HG02678 (cell line): ENCODE results near the gene DNAJC8.
A peak's percentile ranks its signal among the peaks of the same experiment; 100 is the strongest.

Source experiments
- ATAC-seq: cut with Tn5 transposase; IDR thresholded peaks from one replicate; pipeline ENCODE4 v1.9.1; 2021; ENCODE audit warnings: mild to moderate bottlenecking, moderate library complexity; ENCODE audit not compliant: unreplicated experiment

DNAJC8 gene

DNA sequence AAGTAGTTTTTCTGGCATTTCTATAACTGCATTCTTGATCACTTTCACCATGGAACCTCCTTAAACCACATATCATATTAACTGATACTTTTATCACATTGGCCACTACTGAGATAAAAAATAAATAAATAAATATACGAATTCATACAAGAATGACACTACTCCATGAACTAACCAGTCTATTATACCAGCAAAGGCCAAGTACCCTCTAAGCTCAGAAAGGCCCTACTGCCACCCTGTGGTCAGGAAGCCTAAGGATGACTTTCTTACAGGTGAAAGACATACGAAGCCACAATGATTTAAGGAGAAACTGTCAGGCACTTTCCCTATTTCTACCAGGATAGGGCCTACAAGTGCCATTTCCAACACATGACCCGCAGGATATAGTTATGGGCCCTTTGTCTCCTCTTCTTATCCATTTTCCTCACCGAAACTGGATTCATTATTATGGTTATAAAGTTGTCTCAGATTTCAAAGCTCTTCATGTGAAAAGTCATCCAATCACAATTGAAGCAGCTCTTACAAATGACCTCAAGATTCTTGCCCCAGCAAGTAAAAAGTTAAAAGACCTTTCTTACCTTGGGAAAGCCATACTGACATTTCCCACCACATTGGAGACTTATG lies 23.9 kb downstream of the DNAJC8 start:
- peak; percentile 56 for ATAC-seq

- no peak for ATAC-seq
Observed at GRCh38 chr1:28205243-28205642, 27.6 kb downstream of the DNAJC8 start.

DNA sequence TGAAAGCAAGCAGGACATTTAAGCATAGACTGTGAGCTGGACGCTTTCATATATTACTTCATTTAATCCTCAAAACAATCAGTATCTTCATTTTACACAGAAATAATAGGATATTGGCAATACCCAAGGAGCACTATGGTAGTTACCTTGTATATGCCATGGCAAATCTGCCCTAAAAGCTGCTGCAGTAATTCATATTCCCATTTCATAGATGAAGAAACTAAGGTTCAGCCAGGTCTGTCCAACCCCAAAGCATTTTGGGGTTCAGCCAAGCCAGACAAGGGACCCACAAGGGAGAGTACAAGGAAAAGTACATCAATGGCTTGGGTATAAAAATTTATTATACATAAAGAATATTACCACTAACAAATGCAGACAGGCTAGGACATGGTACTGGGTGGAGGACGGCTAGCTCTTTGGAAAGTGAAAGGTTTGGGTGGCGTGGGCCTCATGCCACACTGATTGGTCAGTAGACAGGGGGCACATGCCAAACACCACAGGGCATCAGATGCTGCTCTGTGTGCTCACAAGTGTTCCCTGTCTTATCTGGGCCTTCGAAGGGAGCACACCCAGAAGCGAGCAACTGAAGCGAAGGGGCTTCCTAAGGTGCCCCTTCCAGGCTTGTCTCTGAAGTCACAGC lies 32.5 kb downstream of the DNAJC8 start:
- no peak for ATAC-seq

- ATAC-seq = peak; percentile 81
Observed at GRCh38 chr1:28199328-28200233, 33.2 kb downstream of the DNAJC8 start.

- ATAC-seq = no peak
Observed at GRCh38 chr1:28197682-28198415, 35.0 kb downstream of the DNAJC8 start.

DNA sequence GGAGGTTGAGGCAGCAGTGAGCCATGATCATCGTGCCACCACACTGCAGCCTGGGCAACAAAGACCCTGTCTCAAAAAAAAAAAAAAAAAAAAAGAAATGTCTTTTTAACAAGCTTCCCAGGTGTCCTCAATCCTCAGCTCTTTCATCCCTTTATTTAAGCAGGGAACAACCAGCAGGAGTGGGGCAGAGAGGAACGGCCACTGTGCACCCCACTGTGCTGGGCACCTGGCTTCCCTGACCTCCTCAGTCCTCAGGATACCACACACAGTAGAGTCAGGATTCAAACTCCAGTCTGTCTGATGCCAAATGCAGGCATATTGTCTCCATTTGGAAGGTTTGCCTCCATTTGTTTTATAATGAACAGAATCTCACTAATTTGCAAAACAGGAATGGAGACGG lies 36.5 kb downstream of the DNAJC8 start:
- no peak for ATAC-seq

GRCh38 chr1:28195780-28196179 lies 37.0 kb downstream of the DNAJC8 start:
- no peak for ATAC-seq

DNA sequence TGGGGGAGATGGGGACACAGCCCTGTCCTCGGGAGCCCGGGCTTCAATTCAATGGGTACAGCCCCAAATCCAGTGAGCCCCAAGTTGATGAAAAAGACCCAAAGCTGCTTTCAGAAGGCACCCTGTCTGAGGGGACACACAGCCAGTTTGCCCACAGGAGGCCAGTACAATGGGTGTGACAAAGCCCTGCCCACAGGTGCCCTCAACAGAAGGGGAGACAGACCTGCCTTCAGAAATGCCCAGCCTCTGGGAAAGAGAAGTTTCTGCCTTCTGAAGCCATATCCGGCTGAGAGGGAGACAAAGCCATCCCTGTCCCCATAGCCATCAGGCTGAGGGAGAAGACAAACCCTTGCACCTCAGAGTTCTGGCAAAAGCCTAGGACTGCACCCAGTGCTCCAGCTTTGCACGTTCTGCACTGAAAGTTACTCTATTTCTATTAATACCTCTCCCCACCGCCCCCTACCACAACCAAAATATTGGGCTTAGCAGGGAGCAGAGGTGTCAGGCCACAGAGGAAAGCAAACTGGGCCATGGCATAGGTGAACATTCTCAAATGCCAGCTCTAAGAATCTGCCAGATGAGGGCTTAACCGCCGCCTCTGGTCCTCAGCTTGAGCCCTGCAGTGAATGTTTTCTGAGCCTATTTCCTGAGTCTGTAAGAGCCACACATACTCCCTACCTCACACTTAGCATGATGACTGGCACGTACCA lies 38.3 kb downstream of the DNAJC8 start:
- no peak for ATAC-seq

- no peak for ATAC-seq
Observed at GRCh38 chr1:28193701-28194161, 39.1 kb downstream of the DNAJC8 start.

DNA sequence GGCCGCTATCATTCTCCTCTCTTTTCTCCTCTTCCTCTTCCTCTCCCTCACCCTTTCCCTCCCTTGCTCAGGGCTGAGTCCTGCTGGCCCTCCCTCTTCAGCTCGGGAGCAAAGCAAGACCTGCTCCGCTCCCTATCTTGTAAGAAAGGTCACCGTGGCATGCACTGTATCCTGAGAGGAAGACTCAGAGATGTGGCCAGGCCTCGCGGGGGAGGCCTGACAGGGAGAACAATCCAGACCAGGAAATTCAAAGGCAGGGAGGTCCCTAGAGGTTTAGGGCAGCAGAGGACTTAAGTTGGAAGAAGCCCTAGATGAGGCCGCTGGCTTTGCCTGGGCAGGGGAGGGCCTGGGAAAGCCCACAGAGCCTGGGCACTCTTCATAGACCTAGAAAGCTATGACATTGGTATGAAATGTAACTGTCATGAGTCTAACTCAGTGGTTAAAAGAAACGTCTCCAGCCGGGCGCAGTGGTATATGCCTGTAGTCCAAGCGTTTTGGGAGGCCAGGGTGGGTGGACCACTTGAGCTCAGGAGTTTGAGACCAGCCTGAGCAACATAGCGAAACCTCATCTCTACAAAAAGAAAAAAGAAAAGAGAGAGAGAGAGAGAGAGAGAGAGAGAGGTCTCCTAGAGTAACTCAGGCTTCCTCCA lies 41.7 kb downstream of the DNAJC8 start:
- no peak for ATAC-seq

DNA sequence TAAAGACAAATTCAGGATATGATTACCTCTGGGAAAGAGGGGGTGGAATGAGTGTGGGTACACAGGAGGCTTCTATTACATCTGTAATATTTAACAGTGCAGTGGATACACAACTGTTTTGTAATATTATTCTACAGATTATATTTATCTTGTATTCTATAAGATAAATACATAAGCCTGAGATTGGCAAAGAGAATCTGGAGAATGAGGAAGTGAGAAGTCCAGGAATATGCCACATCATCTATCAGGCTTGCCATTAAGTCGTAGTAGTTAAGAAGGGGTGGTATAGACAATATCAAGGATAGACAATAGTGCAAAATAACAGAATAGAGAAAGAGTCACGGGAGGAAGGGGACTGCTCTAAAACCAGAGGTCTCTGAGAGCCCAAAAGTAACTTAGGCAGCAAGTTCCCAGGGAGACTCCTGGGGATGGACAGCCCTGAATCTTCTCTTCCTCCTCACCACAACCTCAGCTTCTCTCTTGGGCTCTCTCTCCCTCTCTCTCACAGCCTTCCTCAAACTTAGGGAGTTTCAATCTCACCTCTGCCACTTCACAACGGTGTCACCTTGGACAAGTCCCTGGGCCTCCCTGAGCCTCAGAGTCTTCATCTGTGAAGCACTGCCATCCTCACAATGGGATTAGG lies 42.4 kb downstream of the DNAJC8 start:
- ATAC-seq = no peak

DNA sequence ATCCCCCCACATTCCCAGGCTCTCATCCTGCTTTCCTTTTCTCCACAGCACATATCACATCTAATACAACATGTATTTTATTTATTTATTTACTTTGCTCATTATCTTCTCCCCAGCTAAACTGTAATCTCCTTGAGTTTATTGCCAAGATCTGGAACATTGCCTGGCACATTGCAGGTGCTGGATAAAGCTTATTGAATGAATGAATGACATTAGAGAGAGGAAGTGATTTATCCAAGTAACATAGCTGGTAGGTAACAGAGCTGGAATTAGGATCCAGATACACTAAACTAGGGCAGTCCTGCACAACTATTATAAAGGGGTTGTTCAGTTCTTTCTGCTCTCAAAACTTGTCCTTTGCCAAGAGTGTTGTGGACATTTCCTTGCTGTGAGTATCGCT lies 47.8 kb downstream of the DNAJC8 start:
- ATAC-seq = no peak

DNA sequence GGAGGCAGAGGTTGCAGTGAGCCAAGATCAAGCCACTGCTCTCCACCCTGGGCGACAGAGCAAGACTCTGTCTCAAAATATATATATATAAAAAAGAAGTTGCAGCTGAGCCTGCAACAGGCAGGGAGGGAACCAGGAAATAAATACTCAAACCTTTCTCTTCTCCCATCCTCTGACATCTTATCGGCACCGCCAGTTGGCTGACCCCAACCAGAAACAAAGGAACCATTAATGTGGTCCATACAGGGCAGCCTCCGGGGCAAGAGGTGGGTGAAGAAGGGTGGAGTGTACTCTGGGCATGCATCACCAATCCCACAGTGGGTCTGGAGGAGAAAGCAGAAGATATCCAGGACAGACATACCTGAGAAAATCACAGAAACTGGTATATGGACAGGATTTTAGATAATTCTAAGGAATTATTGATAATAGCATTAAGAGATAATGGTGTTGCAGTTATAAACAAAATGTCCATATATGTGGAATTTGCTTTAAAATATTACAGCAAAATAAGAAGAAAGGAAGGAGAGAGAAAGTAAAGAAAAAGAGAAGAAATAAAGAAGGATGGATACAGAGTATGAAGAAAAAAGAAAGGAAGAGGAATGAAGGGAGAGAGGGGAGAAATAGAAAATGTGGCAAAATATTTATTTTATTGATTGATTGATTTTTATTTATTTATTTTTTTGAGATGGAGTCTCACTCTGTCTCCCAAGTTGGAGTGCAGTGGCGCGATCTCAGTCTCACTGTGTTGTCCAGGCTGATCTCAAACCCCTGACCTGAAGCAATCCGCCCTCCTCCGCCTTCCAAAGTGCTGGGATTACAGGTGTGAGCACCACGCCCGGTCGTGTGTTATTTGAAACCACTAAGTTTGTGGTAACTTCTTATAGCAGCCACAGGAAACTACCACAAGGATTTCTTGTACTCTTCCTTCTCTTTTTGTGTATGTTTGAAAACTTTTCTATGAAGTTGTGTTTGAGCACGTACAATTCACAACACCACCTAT lies 52.2 kb downstream of the DNAJC8 start:
- no peak for ATAC-seq

- ATAC-seq = no peak
Observed at GRCh38 chr1:28178690-28179485, 53.9 kb downstream of the DNAJC8 start.

GRCh38 chr1:28176492-28177470 lies 56.0 kb downstream of the DNAJC8 start, which contains the start of gene PTAFR:
PTAFR (minus strand) TSS chr1:28176690; CDS start chr1:28151021, 25,669 bp downstream.
- ATAC-seq = no peak

GRCh38 chr1:28175955-28176485 lies 56.8 kb downstream of the DNAJC8 start:
- no peak for ATAC-seq
